Naive thymus-derived CD4-positive, alpha-beta T cell (primary cell): Measurements from ENCODE around the gene FEM1B. TPM values are rescaled to one million over a fixed set of nuclear protein-coding genes. Genes with fewer than 3 reads are reported as not detected.

Source experiments
- ATAC-seq: fragments of 150-1000 bp; cut with Tn5 transposase; 2 replicates; pipeline ENCODE4 v1.10.0; 2021; ENCODE audit warnings: mild to moderate bottlenecking, moderate library complexity
- CTCF ChIA-PET: fragments of 350-600 bp; sonication (Branson Sonifier 250); formaldehyde crosslinking; loops from one replicate; lab custom pipeline; 2021; ENCODE audit warnings: antibody characterized with exemption; lab: Charles Lee
- POLR2A ChIA-PET: fragments of 350-600 bp; sonication (Branson Sonifier 250); formaldehyde crosslinking; loops from one replicate; lab custom pipeline; 2021; ENCODE audit warnings: antibody characterized with exemption, inconsistent platforms; lab: Charles Lee
- DNase-seq, 9 donors: peaks; one replicate each; pipeline versions ENCODE4 v3.0.0 to v3.0.0-alpha.2; 2020 to 2022; ENCODE audit warnings: mixed read lengths in 1 of 9
- H3K27ac ChIP-seq: one replicate; pipeline ENCODE4 v1.7.0; 2013; ENCODE audit warnings: mild to moderate bottlenecking, low read depth, low read length, moderate library complexity
- H3K27me3 ChIP-seq, 2 donors: one replicate each; pipeline ENCODE4 v1.7.0; 2013; ENCODE audit warnings: low read length in 2 of 2, mild to moderate bottlenecking in 2 of 2, moderate library complexity in 2 of 2; ENCODE audit not compliant: control insufficient read depth in 2 of 2, insufficient read depth in 2 of 2
- H3K36me3 ChIP-seq, 3 experiments: 1 replicate in 2 of 3; 2 replicates in 1 of 3; pipeline ENCODE4 v1.7.0; 2013; ENCODE audit warnings: low read length in 3 of 3, mild to moderate bottlenecking in 3 of 3, moderate library complexity in 1 of 3; ENCODE audit not compliant: insufficient read depth in 3 of 3, control insufficient read depth in 2 of 3
- H3K4me1 ChIP-seq, 2 donors: one replicate each; pipeline ENCODE4 v1.7.0; 2013; ENCODE audit warnings: low read length in 2 of 2, mild to moderate bottlenecking in 2 of 2, moderate library complexity in 1 of 2; ENCODE audit not compliant: control insufficient read depth in 2 of 2, insufficient read depth in 2 of 2
- H3K4me3 ChIP-seq: 2 replicates; pipeline ENCODE4 v1.7.0; 2013; ENCODE audit warnings: mild to moderate bottlenecking, low read length
- H3K9me3 ChIP-seq, 3 experiments: 1 replicate in 2 of 3; 2 replicates in 1 of 3; pipeline ENCODE4 v1.7.0; 2013; ENCODE audit warnings: low read length in 3 of 3; ENCODE audit not compliant: control insufficient read depth in 2 of 3
- H3K27ac Mint-ChIP-seq, 9 donors: one replicate each; pipeline ENCODE4 v1.8.0; 2020 to 2022; ENCODE audit warnings: mixed read lengths in 9 of 9, mild to moderate bottlenecking in 8 of 9, moderate library complexity in 5 of 9, inconsistent platforms in 2 of 9
- H3K27me3 Mint-ChIP-seq, 5 donors: one replicate each; pipeline ENCODE4 v1.8.0; 2021 to 2022; ENCODE audit warnings: mixed read lengths in 5 of 5, mild to moderate bottlenecking in 1 of 5
- H3K36me3 Mint-ChIP-seq, 5 donors: one replicate each; pipeline ENCODE4 v1.8.0; 2020 to 2022; ENCODE audit warnings: mixed read lengths in 5 of 5, mild to moderate bottlenecking in 3 of 5, inconsistent platforms in 1 of 5
- H3K4me1 Mint-ChIP-seq, 7 donors: one replicate each; pipeline ENCODE4 v1.8.0; 2020 to 2022; ENCODE audit warnings: mixed read lengths in 7 of 7, mild to moderate bottlenecking in 3 of 7, inconsistent platforms in 1 of 7
- H3K4me3 Mint-ChIP-seq, 10 donors: one replicate each; pipeline ENCODE4 v1.8.0; 2020 to 2022; ENCODE audit warnings: mild to moderate bottlenecking in 10 of 10, mixed read lengths in 10 of 10, moderate library complexity in 6 of 10, inconsistent platforms in 2 of 10
- H3K9me3 Mint-ChIP-seq, 11 donors: one replicate each; pipeline ENCODE4 v1.8.0; 2020 to 2022; ENCODE audit warnings: mixed read lengths in 11 of 11, mild to moderate bottlenecking in 4 of 11, inconsistent platforms in 1 of 11, moderate library complexity in 1 of 11
- intact Hi-C, 2 donors: fragments of 100-400 bp; cut with micrococcal nuclease; formaldehyde crosslinking; loops; one replicate each; pipeline ENCODE4 v1.15.1; 2023
- polyA plus RNA-seq, 2 donors: library from polyadenylated mRNA; unstranded; fragments of 300-500 nt; fragmentation: Illumina TruSeq; gene quantifications; one replicate each; pipeline ENCODE4 v1.2.3, GENCODE V29; 2021
- total RNA-seq, 6 experiments: library from RNA in 5 of 6; stranded (reverse) in 5 of 6; gene quantifications; 1 replicate in 5 of 6; 2 replicates in 1 of 6; pipeline ENCODE4 v1.2.3 and lab custom pipeline; 2021 to 2026

Gene FEM1B
- total and polyA plus RNA-seq, 7 experiments from 2014 or later = 12.0 to 73.2 (median 58.6) TPM

DNA sequence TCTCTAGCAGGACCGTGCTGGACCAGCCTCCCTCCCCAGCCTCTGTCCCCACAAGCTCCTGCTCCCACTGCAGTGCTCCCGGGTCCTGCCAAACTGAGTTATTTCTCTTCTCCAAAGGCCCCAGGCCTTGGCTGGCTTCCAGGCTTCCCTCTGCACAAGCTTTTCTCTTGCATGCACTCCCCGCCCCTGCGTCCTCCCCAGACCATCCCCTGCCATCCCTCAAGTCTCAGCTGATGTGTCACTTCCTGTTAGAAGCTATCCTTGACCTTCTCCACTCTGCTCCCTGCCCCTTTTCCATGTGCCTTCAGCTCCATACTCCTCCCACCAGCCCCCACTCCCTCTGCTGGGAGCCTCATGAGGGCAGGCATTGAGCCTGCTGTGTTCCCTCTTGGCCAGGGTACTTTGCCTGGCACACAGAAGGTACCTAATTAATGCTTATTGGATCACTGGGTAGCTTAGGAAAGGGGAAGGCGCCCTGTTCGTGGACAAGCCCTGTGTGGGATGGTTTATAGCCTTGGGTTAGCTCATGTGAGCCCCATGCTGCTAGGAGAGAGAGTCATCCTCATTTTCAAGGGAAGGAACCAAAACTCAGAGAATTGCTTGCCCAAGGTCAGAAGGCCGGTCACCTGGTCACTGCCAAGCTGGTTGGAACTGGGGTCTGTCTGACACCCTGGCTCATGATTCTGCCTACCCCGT, 56.4 kb downstream of the FEM1B start:
- no peaks in the 10 kb centered on the region for H3K36me3 ChIP-seq
- H3K27ac Mint-ChIP-seq = peak overlapping the region in 2 of 9 donors; percentile 7 to 77
- intact Hi-C loops = no loop called here
- ATAC-seq (no peak), DNase-seq (no peak)
- CTCF ChIA-PET = interaction anchor here (1.0 kb wide), 1 partner anchor 28 kb away, joined by 3 read pairs; no protein-coding TSS in a partner anchor
- H3K4me1 ChIP-seq = no peaks in the 10 kb centered on the region
- H3K9me3 Mint-ChIP-seq = no peaks in the 10 kb centered on the region
- no peaks in the 10 kb centered on the region for H3K9me3 ChIP-seq
- H3K4me3 ChIP-seq = no peak overlapping the region
- H3K4me3 Mint-ChIP-seq = no peak overlapping the region
- POLR2A ChIA-PET = interaction anchor here (1.2 kb wide), 1 partner anchor 19 kb away, joined by 3 read pairs; no protein-coding TSS in a partner anchor
- no peaks in the 10 kb centered on the region for H3K27me3 ChIP-seq
- H3K36me3 Mint-ChIP-seq = no peaks in the 10 kb centered on the region
- H3K27ac ChIP-seq = no peak overlapping the region
- peaks cover 0 to 22% (median 8%) of the 10 kb centered on the region in 5 donors for H3K27me3 Mint-ChIP-seq
- peaks cover 0 to 16% (median 5%) of the 10 kb centered on the region in 7 donors for H3K4me1 Mint-ChIP-seq

DNA sequence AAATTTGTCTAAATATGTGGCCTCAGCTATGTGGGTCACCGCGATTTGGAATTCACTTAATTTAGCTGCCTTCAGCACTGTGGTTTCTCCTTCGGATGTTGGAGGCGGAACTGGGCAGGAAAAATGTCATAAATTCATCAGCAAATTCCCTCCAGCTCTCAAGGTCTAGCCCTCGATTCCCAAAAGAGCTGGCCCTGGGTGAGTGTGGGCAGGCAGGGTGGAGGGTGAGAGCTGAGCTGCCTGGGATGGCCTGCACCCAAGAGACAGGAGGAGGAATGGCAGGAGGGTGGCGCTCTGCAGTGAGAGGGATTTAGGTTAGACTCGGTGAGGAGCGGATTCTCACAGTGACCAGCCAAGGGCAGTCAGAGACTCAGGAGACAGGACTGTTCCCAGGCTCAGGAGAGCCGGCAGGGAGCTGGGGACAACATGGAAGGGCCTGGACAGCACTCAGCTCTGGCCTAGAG, 57.1 kb downstream of the FEM1B start:
- Histone ChIP-seq H3K4me1 (no peaks in the 10 kb centered on the region), H3K4me3 (no peak overlapping the region), H3K27me3 (no peaks in the 10 kb centered on the region), H3K27ac (no peak overlapping the region), H3K36me3 (no peaks in the 10 kb centered on the region), H3K9me3 (no peaks in the 10 kb centered on the region)
- no peaks in the 10 kb centered on the region for H3K36me3 Mint-ChIP-seq
- intact Hi-C loops = no loop called here
- no peak overlapping the region for H3K27ac Mint-ChIP-seq
- H3K27me3 Mint-ChIP-seq = peaks cover 0 to 21% (median 8%) of the 10 kb centered on the region in 5 donors
- H3K4me1 Mint-ChIP-seq = peaks cover 0 to 10% (median 0%) of the 10 kb centered on the region in 7 donors
- ChIA-PET CTCF (interaction anchor here (1.0 kb wide), 1 partner anchor 28 kb away, joined by 3 read pairs; no protein-coding TSS in a partner anchor), POLR2A (no interaction called here)
- DNase-seq (no peak), ATAC-seq (no peak)
- no peaks in the 10 kb centered on the region for H3K9me3 Mint-ChIP-seq
- H3K4me3 Mint-ChIP-seq = no peak overlapping the region

DNA sequence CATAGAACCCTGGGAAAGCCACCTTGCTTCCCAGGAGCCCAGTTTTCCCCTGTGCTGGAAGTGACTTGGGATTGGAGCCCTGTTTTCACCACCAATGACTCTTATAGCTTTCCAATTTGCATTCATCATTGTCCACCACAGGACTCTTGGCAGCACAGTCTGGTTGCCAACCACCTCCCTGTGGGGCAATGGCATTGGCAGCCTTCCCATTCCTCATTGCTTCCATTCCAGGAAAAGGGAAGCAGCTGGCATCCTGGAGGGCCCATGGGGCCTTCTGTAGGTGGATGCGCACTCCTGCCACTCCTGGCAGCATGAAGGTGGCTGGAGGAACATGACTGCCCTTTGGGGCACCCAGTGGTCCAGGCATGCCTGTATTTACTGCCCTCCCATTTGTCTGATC, 57.7 kb downstream of the FEM1B start:
- ATAC-seq (no peak), DNase-seq (no peak)
- no peaks in the 10 kb centered on the region for H3K36me3 ChIP-seq
- Mint-ChIP-seq H3K36me3 (no peaks in the 10 kb centered on the region), H3K4me3 (no peak overlapping the region), H3K4me1 (peaks cover 0 to 9% (median 0%) of the 10 kb centered on the region in 7 donors), H3K9me3 (no peaks in the 10 kb centered on the region), H3K27ac (no peak overlapping the region), H3K27me3 (peaks cover 0 to 17% (median 8%) of the 10 kb centered on the region in 5 donors)
- CTCF ChIA-PET = no interaction called here
- H3K4me1 ChIP-seq = no peaks in the 10 kb centered on the region
- POLR2A ChIA-PET = no interaction called here
- H3K4me3 ChIP-seq = no peak overlapping the region
- no peak overlapping the region for H3K27ac ChIP-seq
- no peaks in the 10 kb centered on the region for H3K27me3 ChIP-seq
- no peaks in the 10 kb centered on the region for H3K9me3 ChIP-seq
- intact Hi-C loops = no loop called here

- peaks cover 0 to 9% (median 0%) of the 10 kb centered on the region in 7 donors for H3K4me1 Mint-ChIP-seq
- no peak overlapping the region for H3K27ac Mint-ChIP-seq
- POLR2A ChIA-PET = no interaction called here
- DNase-seq (no peak), ATAC-seq (no peak)
- no peak overlapping the region for H3K4me3 Mint-ChIP-seq
- H3K9me3 Mint-ChIP-seq = no peaks in the 10 kb centered on the region
- Histone ChIP-seq H3K36me3 (no peaks in the 10 kb centered on the region), H3K4me1 (no peaks in the 10 kb centered on the region), H3K27me3 (no peaks in the 10 kb centered on the region), H3K27ac (no peak overlapping the region), H3K4me3 (no peak overlapping the region), H3K9me3 (no peaks in the 10 kb centered on the region)
- peaks cover 0 to 14% (median 8%) of the 10 kb centered on the region in 5 donors for H3K27me3 Mint-ChIP-seq
- CTCF ChIA-PET = no interaction called here
- intact Hi-C loops = no loop called here
- H3K36me3 Mint-ChIP-seq = no peaks in the 10 kb centered on the region
Measured at GRCh38 chr15:68335655-68336054, 58.1 kb downstream of the FEM1B start.

- Histone ChIP-seq H3K4me3 (no peak overlapping the region), H3K27ac (no peak overlapping the region), H3K9me3 (no peaks in the 10 kb centered on the region), H3K4me1 (no peaks in the 10 kb centered on the region), H3K36me3 (no peaks in the 10 kb centered on the region), H3K27me3 (no peaks in the 10 kb centered on the region)
- CTCF ChIA-PET = interaction anchor here (0.6 kb wide), 1 partner anchor 16 kb away, joined by 3 read pairs; no protein-coding TSS in a partner anchor
- DNase-seq (no peak), ATAC-seq (no peak)
- intact Hi-C loops = no loop called here
- Mint-ChIP-seq H3K4me3 (no peak overlapping the region), H3K9me3 (no peaks in the 10 kb centered on the region), H3K27me3 (peaks cover 0 to 8% (median 7%) of the 10 kb centered on the region in 5 donors), H3K4me1 (peaks cover 0 to 9% (median 0%) of the 10 kb centered on the region in 7 donors), H3K27ac (no peak overlapping the region), H3K36me3 (no peaks in the 10 kb centered on the region)
- POLR2A ChIA-PET = interaction anchor here (1.1 kb wide), 1 partner anchor 8 kb away, joined by 4 read pairs; no protein-coding TSS in a partner anchor
Measured at GRCh38 chr15:68336516-68336915, 59.0 kb downstream of the FEM1B start.

DNA sequence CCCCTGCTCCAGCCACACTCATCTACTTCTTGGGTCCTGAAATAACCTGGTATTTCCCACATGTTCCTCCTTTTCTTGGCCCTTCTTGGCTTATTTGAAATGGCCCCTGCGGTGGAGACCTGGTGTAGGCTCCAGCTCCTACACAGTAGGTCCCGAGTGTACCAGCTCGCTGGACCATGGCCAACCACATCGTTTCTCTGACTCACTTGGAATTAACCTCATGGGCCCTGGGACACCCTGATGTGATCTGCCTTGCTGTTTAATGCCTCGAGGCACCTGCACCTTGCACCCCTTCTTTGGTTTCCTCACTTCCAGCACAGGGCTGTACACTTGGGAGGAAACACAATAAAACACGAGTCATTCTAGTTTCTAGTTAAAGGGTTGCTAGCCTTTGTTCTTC, 60.3 kb downstream of the FEM1B start:
- CTCF ChIA-PET = no interaction called here
- DNase-seq = no peak
- peak overlapping the region in 1 of 9 donors; percentile 31 for H3K27ac Mint-ChIP-seq
- H3K9me3 ChIP-seq = no peaks in the 10 kb centered on the region
- POLR2A ChIA-PET = no interaction called here
- intact Hi-C loops = no loop called here
- no peak overlapping the region for H3K4me3 ChIP-seq
- no peaks in the 10 kb centered on the region for H3K36me3 Mint-ChIP-seq
- H3K4me1 ChIP-seq = no peaks in the 10 kb centered on the region
- H3K27ac ChIP-seq = no peak overlapping the region
- no peaks in the 10 kb centered on the region for H3K27me3 ChIP-seq
- H3K4me1 Mint-ChIP-seq = peaks cover 0 to 9% (median 0%) of the 10 kb centered on the region in 7 donors
- no peaks in the 10 kb centered on the region for H3K36me3 ChIP-seq
- H3K27me3 Mint-ChIP-seq = peaks cover 0 to 8% (median 4%) of the 10 kb centered on the region in 5 donors
- H3K4me3 Mint-ChIP-seq = no peak overlapping the region
- no peaks in the 10 kb centered on the region for H3K9me3 Mint-ChIP-seq
- no peak for ATAC-seq
